Measurements from ENCODE around the gene GRB2. TPM values are rescaled to one million over a fixed set of nuclear protein-coding genes. Genes with fewer than 3 reads are reported as not detected.

The GRB2 gene
- total RNA-seq, 2 experiments from 2014 or later: 161 to 165 TPM

DNA sequence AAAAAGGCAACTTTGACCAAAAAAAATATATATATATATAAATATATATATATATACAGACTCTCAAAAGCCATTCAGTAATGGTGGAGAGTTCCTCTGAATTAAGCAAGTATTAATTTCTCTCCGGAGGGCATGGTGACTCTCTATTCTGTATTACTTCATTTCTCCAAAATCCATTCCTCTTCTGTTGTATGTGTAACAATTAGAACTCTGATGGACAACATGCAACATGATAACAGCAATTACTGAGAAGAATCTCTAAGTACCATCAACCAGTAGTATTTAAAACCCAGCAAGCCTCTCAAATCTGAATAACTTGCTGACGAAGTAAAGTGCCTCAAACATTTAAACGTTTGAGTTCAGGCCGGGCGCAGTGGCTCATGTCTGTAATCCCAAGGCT, 2.3 kb downstream of the GRB2 start:
- Mint-ChIP-seq H3K9me3 (no peaks in the 10 kb centered on the region), H3K4me3 (peak overlapping the region; percentile 98), H3K27me3 (no peaks in the 10 kb centered on the region), H3K27ac (peak overlapping the region; percentile 98), H3K36me3 (peaks cover 23% of the 10 kb centered on the region), H3K4me1 (peaks cover 48% of the 10 kb centered on the region)
- no peak for DNase-seq

DNA sequence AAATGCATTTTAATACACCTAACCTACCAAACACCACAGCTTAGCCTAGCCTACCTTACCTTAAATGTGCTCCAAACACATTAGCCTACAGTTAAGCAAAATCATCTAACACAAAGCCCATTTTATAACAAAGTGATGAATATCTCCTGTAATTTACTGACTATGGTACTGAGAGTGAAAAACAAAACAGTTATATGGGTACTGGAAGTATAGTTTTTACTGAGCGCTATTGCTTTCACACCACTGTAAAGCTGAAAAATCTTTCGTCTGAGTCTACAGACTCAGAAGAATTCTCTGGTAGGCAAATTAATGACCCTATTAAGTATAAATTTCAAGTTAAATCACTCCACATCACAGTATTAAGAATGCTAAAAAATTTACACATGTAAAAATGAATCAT, 3.5 kb downstream of the GRB2 start:
- H3K9me3 Mint-ChIP-seq: no peaks in the 10 kb centered on the region
- peaks cover 53% of the 10 kb centered on the region for H3K4me1 Mint-ChIP-seq
- H3K27ac Mint-ChIP-seq: peak overlapping the region; percentile 68
- peaks cover 23% of the 10 kb centered on the region for H3K36me3 Mint-ChIP-seq
- H3K27me3 Mint-ChIP-seq: no peaks in the 10 kb centered on the region
- peak overlapping the region; percentile 61 for H3K4me3 Mint-ChIP-seq
- DNase-seq: no peak

DNA sequence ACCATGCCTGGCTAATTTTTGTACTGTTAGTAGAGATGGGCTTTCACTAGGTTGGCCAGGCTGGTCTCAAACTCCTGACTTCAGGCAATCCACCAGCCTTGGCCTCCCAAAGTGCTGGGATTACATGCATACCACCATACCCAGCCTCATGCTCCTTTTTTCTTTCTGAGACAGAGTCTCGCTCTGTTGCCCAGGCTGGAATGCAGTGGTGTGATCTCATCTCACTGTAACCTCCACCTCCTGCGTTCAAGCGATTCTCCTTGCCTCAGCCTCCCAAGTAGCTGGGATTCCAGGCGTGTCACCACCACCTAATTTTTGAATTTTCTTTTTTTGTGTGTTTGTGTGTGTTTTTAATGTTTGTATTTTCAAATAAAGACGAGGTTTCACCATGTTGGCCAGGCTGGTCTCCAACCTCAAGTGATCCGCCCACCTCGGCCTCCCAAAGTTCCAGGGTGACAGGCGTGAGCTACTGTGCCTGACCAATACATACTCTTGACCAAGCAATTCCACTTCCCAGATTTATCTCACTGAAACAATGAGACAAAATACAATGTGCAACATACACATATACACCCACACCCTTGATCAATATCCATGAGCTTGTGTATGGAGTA, 5.0 kb downstream of the GRB2 start:
- Mint-ChIP-seq H3K4me1 (peaks cover 56% of the 10 kb centered on the region), H3K4me3 (no peak overlapping the region), H3K27me3 (no peaks in the 10 kb centered on the region), H3K36me3 (peaks cover 25% of the 10 kb centered on the region), H3K9me3 (no peaks in the 10 kb centered on the region), H3K27ac (no peak overlapping the region)
- DNase-seq: no peak

DNA sequence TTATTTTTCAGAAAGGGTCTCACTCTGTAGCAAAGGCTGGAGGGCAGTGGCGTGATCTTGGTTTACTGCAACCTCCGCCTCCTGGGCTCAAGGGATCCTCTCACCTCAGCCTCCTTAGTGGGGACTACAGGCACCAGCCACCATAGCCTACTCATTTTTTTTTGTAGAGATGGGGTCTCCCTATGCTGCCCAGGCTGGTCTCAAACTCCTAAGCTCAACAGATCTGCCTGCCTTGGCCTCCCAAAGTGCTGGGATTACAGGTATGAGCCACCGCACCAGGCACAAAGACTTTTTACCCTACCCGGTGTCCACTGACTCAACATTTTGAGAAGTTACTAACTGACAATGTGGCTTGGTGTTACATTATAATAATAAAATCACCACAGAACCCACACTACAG, 7.2 kb downstream of the GRB2 start:
- DNase-seq: no peak
- Mint-ChIP-seq H3K27me3 (no peaks in the 10 kb centered on the region), H3K4me3 (no peak overlapping the region), H3K4me1 (peaks cover 67% of the 10 kb centered on the region), H3K9me3 (no peaks in the 10 kb centered on the region), H3K27ac (no peak overlapping the region), H3K36me3 (peaks cover 18% of the 10 kb centered on the region)

DNA sequence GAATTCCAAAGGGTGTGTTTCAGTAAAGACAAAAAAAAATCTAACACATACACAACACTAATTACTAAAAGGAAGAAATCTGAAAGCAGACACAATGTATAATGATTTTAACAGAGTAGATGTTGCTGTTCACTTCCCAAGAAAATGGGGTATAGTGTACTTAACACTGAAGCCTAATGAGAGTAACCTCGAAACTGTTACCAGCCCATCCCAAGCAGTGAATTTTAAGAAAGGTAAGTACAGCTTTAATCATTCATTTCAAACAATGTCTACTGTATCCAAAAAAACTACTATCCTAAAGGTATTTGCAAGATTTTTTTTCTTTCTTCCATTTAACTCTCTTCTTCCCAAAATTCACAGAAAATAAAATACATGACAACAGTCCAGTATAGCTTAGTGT, 8.3 kb downstream of the GRB2 start:
- Mint-ChIP-seq H3K4me1 (peaks cover 66% of the 10 kb centered on the region), H3K36me3 (peaks cover 22% of the 10 kb centered on the region), H3K4me3 (no peak overlapping the region), H3K27ac (peak overlapping the region; percentile 50), H3K9me3 (no peaks in the 10 kb centered on the region), H3K27me3 (no peaks in the 10 kb centered on the region)
- no peak for DNase-seq

DNA sequence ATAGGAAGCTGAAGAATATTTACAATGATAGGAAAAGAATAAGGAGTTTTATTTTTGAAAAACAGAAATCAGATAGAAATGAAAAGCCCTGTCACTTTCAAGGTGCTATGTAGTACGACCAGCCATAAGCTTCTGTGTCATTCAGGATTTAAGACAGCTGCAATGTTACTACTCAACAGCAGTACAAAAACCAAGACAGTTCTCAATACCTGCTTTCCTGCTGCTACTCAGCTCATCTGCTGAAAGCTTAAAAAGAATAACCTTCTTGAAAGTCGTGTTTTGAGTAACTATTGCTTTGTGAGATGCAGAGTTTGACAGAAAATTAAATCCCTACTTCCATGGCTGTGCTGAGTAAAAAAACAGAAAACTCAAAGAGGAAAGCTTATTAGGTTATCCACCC, 8.7 kb downstream of the GRB2 start:
- DNase-seq: no peak
- Mint-ChIP-seq H3K4me3 (no peak overlapping the region), H3K36me3 (peaks cover 25% of the 10 kb centered on the region), H3K27ac (peak overlapping the region; percentile 50), H3K9me3 (no peaks in the 10 kb centered on the region), H3K27me3 (no peaks in the 10 kb centered on the region), H3K4me1 (peaks cover 65% of the 10 kb centered on the region)

DNA sequence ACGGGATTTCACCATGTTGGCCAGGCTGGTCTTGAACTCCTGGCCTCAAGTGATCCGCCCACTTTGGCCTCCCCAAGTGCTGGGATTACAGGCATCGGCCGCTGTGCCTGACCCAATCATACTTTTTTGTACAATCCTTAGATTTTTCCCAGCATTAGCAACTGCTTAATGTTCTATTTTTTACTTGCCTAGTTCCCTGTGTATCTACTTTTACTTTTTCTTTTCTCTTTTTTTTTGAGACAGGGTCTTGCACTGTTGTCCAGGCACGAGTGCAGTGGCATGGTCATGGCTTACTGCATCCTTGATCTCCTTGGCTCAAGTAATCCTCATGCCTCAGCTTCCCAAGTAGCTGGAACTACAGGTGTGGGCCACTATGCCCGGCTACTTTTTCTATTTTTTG, 9.5 kb downstream of the GRB2 start:
- H3K27me3 Mint-ChIP-seq: no peaks in the 10 kb centered on the region
- H3K36me3 Mint-ChIP-seq: peaks cover 25% of the 10 kb centered on the region
- DNase-seq: no peak
- H3K4me1 Mint-ChIP-seq: peaks cover 63% of the 10 kb centered on the region
- H3K27ac Mint-ChIP-seq: no peak overlapping the region
- no peaks in the 10 kb centered on the region for H3K9me3 Mint-ChIP-seq
- H3K4me3 Mint-ChIP-seq: no peak overlapping the region

DNA sequence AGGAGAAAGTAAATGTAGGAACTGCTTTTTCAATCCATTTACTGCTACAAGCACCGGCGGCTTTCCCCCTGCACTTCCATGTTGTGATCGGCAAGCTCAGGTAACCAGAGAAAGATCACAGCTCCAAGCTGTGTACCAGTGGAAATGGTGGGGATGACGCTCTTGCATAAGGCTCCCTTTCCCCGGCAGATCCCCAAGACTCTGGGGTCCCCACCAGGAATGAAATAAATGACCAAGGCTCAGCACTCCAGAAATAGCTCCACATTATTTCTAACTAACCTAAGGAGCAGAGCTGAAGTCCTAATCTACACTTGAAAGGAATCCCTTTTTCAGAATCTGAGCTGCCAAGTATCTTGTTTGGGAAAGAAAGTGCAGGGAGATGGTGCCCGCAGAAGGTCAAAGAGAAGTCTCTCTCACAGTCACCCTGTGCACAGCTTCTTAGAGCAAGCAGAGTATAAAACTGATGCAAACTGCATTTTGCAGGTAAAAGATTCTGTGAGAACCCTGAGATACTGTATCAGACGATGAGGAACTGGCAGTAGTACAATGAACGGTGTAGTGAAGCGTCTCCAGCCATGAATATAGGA, 11.1 kb downstream of the GRB2 start:
- Mint-ChIP-seq H3K27ac (peak overlapping the region; percentile 72), H3K9me3 (no peaks in the 10 kb centered on the region), H3K36me3 (peaks cover 20% of the 10 kb centered on the region), H3K4me3 (peak overlapping the region; percentile 92), H3K4me1 (peaks cover 66% of the 10 kb centered on the region), H3K27me3 (no peaks in the 10 kb centered on the region)
- DNase-seq: no peak

DNA sequence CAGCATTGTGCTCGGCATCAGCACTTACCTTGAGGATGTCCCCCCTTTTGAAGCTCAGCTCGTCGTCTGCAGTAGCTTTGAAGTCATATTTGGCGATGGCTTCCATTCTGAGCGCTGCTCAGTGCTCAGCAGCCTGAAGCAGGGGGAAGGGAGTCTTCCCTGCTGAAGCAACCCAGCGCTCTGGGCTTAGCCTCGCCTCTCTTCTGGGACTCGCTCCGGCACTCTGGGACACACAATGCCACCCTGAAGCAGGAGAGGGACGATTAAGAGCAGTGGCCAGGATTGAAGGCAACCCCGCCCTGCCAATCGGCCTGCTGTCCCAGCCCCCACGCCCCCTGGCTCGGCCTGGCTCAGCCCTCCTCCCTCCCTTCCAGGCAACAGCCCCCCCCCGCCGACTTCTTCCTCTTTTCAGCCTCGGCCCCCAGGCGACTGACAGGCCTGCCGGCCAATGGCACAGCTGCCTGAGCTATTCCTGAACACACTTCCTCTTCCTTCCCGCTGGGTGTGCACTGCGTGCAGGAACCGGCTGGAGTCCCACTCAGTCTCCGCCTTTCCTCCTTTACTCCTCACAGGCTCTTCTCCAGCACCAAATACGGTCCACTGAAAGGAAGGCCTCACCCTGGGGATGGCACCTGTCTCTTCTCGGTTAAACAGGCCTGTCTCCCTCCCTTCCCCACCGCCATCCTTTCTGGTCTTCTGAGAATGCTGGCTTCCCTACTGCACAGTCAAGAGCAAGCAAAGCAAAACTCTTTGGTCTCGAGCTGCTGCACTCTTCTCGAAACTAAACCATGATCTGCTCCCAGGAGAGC, 11.8 kb downstream of the GRB2 start:
- Mint-ChIP-seq H3K9me3 (no peaks in the 10 kb centered on the region), H3K27ac (peak overlapping the region; percentile 72), H3K36me3 (peaks cover 24% of the 10 kb centered on the region), H3K4me1 (peaks cover 69% of the 10 kb centered on the region), H3K4me3 (peak overlapping the region; percentile 92), H3K27me3 (no peaks in the 10 kb centered on the region)
- DNase-seq: peak; percentile 84

DNA sequence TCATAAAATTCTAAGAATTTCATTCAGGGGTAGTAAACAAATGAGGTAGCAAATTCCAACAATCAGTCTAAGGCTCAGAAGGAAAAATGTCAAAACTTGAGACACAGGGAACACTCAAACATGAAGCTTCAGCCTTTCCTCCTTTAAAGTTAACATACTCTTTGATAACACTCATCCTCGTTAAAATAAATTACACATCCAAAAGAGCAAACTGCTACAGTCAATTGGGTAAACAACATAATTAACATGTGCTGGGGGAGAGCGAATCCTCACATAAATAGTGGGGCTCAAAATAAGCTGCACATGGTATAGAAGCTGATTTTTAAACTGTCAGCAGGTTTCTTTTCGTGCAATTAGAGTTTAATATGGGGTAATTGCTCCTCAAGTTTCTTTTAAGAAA, 12.9 kb downstream of the GRB2 start:
- Mint-ChIP-seq H3K27me3 (no peaks in the 10 kb centered on the region), H3K4me3 (peak overlapping the region; percentile 42), H3K36me3 (peaks cover 27% of the 10 kb centered on the region), H3K4me1 (peaks cover 71% of the 10 kb centered on the region), H3K9me3 (no peaks in the 10 kb centered on the region), H3K27ac (peak overlapping the region; percentile 30)
- no peak for DNase-seq

DNA sequence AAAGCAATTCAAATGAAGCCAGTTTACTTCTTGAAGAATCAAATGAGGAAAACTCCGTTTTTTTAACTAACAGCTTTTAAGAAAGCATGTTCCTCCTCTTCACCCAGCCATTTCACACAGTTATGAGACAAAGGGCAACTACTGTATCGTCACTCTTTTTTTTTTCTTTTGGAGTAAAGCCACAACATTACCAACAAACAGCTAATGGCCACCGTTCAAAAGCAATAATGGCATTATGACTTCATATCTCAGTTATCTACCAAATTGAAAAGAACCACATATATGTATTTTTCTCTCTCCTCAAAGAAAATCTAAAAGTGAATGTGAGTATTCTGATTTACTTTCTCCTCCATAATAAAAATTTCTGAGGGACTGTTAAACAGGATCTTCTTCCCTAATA, 14.5 kb downstream of the GRB2 start:
- no peak for DNase-seq
- Mint-ChIP-seq H3K27me3 (no peaks in the 10 kb centered on the region), H3K4me3 (no peak overlapping the region), H3K4me1 (peaks cover 65% of the 10 kb centered on the region), H3K9me3 (no peaks in the 10 kb centered on the region), H3K36me3 (peaks cover 36% of the 10 kb centered on the region), H3K27ac (no peak overlapping the region)

DNA sequence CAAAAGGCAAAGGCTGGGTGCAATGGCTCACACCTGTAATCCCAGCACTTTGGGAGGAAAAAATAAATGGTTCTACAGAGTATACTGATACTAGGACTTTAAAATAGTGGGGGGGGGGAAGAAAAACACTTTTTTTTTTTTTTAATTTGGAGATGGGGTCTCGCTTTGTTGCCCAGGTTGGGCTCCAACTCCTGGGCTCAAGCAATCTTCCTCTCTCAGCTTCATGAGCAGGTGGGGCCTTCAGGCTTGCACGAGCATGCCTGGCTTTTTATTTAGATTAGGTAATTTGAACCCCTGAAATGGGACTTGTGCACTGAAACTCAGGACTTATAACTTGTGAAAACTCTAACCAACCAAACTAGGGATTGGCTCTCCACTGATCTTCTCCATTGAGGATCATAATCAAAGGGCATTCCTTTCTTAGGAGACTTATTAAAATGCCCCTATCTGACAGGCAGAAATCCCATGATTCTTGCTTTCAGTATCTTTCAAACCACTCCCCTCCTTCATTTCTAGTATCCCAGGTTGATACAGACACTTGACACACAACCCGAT, 16.9 kb downstream of the GRB2 start:
- Mint-ChIP-seq H3K4me1 (peaks cover 51% of the 10 kb centered on the region), H3K9me3 (no peaks in the 10 kb centered on the region), H3K27ac (peak overlapping the region; percentile 31), H3K27me3 (no peaks in the 10 kb centered on the region), H3K4me3 (no peak overlapping the region), H3K36me3 (peaks cover 36% of the 10 kb centered on the region)
- no peak for DNase-seq

DNA sequence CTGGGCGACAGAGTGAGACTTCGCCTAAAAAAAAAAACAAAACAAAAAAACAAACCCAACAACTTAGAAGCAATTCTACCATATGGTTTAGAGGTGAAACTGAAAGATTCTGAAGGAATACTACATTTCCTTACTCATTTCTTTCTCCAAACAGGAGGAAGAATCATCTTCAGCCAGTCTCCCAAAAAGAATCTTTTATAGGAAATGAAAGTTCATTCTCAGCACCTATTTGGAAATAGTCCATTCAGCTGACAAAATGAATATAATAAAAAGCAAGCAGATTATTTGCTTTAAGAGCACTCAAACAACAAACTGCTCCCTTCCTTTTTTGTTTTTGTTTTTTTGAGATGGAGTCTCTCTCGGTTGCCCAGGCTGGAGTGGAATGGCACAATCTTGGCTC, 17.7 kb downstream of the GRB2 start:
- H3K36me3 Mint-ChIP-seq: peaks cover 32% of the 10 kb centered on the region
- no peak overlapping the region for H3K27ac Mint-ChIP-seq
- no peak overlapping the region for H3K4me3 Mint-ChIP-seq
- no peaks in the 10 kb centered on the region for H3K27me3 Mint-ChIP-seq
- DNase-seq: no peak
- H3K4me1 Mint-ChIP-seq: peaks cover 47% of the 10 kb centered on the region
- no peaks in the 10 kb centered on the region for H3K9me3 Mint-ChIP-seq

DNA sequence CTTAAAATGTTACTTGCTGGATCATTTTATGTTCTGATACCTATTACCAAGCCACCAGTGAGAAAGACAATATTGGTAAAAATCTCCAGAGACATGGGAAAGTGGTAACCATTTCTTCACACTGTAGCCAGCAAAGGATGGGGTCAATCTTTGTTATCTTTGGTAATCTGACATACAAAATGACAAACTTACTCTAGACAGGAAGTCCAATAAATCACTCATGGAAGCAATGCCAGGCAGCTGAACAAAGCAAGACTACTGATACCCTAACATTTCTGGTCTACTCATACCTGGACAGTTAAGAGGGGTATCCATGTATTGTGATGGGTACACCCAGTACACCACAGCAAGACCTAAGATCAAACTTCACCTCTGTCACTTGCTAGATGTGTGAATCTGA, 19.0 kb downstream of the GRB2 start:
- H3K4me1 Mint-ChIP-seq: peaks cover 42% of the 10 kb centered on the region
- H3K4me3 Mint-ChIP-seq: no peak overlapping the region
- H3K9me3 Mint-ChIP-seq: no peaks in the 10 kb centered on the region
- H3K27me3 Mint-ChIP-seq: no peaks in the 10 kb centered on the region
- peaks cover 25% of the 10 kb centered on the region for H3K36me3 Mint-ChIP-seq
- H3K27ac Mint-ChIP-seq: no peak overlapping the region
- no peak for DNase-seq

DNA sequence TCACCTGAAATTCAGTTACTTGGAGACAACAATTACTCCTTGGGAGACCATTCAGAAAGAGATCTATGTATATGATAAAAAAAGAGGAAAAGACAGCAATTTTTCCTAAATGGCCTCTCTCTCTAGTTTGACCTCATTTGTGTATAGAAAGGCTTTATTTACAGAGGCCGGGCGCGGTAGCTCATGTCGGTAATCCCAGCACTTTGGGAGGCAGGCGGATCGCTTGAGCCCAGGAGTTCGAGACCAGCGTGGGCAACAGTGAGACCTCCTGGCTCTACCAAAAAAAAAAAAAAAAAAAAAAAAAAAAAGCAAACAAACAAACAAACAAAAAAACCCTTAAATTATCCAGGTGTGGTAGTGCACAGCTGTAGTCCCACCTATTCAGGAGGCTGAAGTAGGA, 20.7 kb downstream of the GRB2 start:
- Mint-ChIP-seq H3K9me3 (no peaks in the 10 kb centered on the region), H3K27ac (no peak overlapping the region), H3K27me3 (no peaks in the 10 kb centered on the region), H3K4me1 (peaks cover 39% of the 10 kb centered on the region), H3K36me3 (peaks cover 19% of the 10 kb centered on the region), H3K4me3 (no peak overlapping the region)
- DNase-seq: no peak

All from activated naive CD8-positive, alpha-beta T cell treated with anti-CD3 and anti-CD28 coated beads for 36 hours (primary cell).